ENCODE results near the gene C19orf38.

C19orf38 gene, protein sequence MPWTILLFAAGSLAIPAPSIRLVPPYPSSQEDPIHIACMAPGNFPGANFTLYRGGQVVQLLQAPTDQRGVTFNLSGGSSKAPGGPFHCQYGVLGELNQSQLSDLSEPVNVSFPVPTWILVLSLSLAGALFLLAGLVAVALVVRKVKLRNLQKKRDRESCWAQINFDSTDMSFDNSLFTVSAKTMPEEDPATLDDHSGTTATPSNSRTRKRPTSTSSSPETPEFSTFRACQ

DNA sequence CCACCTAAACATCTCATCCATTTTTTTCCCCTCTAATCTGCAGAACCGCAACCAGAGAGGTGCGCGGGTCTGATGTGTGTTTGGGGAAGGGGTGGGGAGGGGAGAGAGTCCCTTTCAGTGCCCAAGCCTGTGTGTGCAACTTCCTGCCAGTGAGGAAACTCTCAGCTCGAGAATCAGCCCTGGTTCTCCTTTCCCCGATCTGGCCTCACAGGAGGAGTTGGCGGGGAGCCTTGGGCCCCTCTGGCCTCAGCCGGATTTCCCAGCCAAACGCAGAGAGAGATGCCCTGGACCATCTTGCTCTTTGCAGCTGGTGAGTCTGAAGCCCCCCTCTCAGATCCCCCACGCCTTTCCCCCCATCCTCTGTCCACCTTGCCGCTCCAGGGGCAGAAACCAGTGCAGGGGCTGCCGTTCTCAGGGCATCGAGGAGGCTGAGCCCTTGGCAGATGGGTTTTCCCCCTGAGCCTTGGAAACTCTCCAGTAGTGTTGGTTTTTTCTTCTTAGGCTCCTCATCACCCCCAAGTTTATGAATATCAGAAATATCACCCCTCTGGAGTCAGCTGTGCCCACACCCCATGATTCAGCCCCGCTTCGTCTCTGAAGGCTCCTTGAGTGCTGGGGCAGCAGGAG is at the start of gene C19orf38:
Gene C19orf38 (plus strand): TSS at position 186 of the 627 bp plus-strand sequence. CDS start 94 bp downstream, at position 280.
- in situ Hi-C loops (cut with MboI; ENCODE audit: low sequenced_read_pairs): no loop called here

DNA sequence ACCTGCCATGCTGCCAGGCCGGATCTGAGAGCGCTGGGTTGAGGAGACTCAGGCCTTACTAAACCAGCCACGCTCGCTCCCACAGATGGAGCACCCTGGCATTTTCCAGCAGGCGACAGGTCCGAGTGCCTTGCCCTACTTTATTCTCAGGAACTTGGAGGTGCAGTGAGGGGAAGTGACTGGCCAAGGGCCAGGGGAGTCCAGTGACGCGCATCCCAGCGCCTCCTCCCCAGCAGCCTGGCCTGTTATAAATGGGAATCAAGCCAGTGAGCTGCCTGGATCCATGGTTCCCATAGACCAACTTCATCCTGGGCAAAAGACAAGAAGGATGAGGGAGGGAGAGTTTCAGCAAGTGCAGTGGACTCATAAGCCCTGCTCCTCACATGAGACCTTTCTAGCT is 47.7 kb upstream of the C19orf38 start:
- in situ Hi-C loops (cut with MboI; ENCODE audit: low sequenced_read_pairs): no loop called here

DNA sequence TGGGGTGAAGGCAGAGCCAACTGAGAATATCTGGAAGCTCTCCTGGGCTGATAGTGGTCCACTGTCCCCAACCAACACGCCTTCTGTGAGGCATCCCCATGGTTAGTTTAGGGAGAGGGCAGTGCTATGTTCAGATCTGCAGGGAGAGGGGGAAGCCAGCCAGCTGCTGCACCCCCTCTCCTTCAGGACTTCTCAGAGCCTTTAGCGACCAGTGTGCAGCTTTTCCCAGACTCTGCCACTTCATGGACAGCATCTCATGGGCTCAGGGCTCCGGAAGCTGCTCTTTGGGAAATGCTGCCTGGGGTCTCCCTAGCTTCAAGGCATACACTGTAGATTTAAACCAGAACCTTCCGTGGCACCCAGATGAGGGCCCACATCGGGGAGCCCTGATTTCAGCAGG is 45.7 kb upstream of the C19orf38 start:
- in situ Hi-C loops (cut with MboI; ENCODE audit: low sequenced_read_pairs): no loop called here

DNA sequence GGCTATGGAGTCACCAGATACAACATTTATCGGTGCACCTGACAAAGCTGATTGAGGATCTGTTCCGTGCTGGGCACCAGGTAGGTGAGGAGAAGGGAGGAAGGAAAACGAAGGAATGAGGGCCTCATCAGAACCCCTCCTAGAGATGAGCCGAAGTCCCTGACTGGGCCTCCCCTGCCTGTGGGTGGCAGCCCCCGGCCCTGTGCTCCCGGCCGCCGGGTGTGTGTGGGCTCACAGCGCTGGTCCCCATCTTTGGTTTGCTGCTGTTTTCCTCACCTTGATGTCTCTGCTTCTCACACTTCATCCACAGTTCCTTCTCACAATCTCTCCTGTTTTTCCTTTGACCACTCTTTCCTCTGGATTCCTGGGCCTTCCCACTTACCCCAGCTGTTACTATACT is 45.0 kb upstream of the C19orf38 start:
- in situ Hi-C loops (cut with MboI; ENCODE audit: low sequenced_read_pairs): no loop called here

DNA sequence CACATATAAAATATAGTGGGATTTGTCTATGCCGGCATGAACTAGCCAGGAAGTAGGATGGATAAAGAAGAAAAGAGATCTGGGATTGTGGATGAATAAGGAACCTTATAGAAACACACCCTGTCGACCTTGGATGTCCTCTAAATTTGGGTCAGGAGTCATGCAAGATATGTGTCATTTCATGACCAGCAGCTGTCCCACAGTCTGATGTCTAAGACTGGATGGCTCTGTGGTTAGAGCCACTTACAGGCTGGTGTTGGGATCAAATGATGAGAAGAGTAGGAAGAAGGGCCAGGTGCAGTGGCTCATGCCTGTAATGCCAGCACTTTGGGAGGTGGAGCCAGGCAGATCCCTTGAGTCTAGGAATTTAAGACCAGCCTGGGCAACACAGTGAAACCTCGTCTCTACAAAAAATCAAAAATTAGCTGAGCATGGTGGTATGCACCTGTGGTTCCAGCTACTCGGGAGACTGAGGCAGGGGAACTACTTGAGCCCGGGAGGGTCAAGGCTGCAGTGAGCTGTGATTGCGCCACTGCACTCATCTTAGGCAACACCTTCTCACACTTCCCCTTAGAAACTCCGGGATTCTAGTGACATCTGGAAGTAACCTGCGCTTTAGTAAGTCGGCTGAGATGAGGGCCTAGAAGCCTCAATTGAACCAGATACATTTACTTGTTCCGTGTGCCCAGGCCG is 43.0 kb upstream of the C19orf38 start:
- in situ Hi-C loops (cut with MboI; ENCODE audit: low sequenced_read_pairs): no loop called here

DNA sequence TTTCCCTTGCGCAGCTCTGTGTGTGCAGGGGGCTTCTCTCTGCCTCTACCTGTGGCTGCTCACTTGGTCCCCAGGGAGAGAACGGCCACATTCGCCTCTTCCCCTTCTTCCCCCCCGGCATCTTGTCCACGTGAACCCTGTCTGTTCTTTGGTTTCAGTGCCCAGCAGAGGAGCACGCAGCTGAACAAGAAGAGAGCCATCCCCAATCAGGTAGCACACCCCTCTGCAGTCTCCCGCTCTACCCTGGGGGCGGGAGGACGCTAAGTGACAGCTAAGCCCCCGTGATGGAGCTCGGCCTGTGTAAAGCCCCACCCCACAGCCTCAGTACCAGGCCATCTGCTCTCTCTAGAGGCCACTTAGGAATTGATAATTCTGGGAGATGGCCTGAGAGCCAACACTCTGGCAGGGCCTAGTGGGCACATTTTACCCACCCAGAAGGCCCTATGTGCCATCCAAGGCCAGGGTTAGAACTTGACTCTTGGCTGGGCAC is 42.4 kb upstream of the C19orf38 start:
- in situ Hi-C loops (cut with MboI; ENCODE audit: low sequenced_read_pairs): no loop called here

DNA sequence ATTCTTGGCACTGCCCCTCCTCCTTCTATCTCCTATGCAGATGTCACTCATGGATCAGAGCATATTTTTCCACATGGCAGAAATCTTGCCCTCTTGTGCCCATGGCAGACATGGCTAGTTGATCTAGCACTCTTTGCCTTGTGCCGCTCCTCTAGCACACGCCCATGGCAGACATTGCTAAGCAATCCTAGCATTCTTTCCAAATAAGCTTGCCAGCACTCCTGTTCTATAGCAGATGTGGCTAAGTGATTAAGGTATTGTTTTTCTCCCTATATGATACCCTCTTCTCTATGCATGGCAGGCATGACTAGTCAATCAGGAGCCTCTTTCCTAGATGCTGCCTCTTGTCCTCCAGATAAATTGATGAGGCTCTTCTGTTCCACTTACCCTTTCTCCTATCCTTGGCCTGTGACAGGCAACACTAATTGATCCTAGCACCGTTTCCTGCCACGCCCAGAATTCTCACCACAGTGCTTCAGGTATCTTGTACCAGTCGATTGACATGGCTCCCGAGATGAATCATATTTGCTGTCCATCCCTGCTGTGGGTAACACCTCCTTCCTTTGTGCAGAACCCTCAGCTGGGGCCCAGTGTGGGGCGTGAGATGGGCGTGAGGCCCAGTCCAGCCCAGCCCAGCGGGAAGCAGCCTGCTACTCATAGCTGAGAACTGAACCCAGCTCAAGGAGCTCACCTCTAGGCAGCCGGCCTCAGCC is 39.1 kb upstream of the C19orf38 start:
- in situ Hi-C loops (cut with MboI; ENCODE audit: low sequenced_read_pairs): no loop called here

DNA sequence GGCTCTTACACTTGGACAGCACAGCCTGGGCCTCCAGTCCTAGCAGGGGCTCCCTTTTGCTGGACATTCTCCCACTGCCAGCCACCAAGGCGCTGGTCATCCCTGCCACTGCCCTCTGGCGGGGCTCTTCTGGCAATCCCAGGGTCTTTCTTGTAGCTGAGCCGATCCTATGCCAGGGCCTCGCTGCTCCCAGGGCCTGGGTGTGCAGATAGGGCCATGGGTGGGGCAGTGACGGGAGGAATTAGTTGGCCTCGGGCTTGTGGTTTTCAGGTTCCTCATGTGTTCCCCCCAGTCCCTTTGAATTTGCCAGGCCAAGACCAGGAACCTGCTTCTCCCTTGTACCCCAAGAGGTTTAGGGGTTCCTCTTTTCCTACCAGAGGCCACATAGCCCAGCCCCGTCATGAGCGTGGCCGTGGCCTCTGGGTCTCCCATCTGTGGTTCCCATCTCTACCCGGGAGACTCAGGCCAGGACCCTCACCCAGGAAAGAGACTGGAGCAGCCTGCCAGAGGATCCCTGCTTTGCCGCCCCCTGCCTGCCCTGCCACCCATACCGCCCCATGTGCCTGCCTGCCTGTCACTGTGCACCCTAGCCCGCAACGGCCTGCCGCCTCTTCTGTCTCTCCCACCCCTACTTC is 38.4 kb upstream of the C19orf38 start:
- in situ Hi-C loops (cut with MboI; ENCODE audit: low sequenced_read_pairs): no loop called here

DNA sequence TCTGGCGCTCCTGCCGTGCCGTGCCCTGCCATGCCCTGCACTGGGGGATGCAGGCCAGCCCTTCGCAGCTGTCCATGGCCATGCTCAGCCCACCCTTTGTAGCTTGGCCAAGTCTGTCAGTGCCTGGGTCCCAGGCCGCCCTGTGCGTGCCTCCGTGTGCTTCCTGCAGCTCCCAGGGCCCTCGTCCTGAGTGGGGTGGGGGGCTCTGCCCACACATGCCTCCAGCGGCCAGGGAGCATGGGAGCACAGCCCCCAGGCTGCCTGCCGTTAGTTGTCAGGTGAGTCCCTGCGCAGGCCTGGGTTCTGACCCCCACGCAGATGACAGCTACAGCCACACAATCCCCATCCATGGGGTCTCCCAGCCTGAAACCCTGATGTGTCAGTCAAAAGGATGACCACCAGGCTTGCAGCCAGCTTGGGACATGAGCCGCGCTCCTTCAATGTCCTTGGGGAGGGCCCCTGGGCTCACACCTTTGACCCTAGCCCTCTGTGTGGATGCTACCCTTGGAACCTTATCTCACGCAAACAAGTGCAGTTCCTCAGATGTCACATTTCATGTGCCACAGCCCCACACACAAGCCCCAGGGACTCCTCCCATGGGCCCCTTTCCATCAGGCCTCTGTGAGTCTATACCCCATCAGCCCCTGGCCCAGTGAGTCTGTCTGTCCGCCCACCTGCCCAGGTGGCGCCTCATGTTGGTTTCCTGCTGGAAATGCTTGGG is 36.7 kb upstream of the C19orf38 start:
- in situ Hi-C loops (cut with MboI; ENCODE audit: low sequenced_read_pairs): no loop called here

DNA sequence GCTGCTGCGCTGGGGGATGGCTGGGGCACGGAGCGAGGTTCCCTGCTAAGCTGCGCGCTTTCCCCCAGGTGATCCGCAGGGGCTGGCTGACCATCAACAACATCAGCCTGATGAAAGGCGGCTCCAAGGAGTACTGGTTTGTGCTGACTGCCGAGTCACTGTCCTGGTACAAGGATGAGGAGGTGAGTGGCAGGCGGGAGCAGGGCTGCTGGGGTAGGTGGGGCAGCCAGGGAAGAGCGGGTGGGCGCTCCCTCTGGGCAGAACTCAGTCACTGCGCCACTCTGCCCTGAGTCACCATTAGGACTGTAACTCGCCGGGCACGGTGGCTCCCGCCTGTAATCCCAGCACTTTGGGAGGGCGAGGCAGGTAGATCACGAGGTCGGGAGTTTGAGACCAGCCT is 36.0 kb upstream of the C19orf38 start:
- in situ Hi-C loops (cut with MboI; ENCODE audit: low sequenced_read_pairs): no loop called here

DNA sequence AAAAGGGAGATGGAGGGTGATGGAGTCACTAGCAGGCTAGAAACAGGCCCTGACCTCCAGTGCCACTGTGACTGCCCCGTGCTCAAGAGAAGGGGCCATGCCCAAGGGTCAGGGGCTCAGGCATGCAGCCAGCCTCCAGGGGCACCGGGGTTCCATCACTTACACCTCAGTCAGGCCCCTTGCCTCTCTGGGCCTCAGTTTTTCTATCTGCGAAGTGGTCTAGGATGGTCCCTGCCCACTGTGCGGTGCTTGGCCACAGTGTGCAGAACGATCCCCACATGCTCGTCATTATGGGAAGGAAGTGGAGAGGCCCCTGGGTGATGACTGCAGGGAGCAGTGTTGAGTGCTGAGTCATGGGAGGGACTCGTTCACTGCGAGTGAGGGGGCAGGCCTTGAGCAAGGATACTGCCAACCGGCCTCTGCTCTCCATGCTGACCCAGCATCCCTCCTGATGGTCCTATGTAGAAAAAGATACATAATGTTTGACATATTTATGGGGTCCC is 35.3 kb upstream of the C19orf38 start:
- in situ Hi-C loops (cut with MboI; ENCODE audit: low sequenced_read_pairs): no loop called here

DNA sequence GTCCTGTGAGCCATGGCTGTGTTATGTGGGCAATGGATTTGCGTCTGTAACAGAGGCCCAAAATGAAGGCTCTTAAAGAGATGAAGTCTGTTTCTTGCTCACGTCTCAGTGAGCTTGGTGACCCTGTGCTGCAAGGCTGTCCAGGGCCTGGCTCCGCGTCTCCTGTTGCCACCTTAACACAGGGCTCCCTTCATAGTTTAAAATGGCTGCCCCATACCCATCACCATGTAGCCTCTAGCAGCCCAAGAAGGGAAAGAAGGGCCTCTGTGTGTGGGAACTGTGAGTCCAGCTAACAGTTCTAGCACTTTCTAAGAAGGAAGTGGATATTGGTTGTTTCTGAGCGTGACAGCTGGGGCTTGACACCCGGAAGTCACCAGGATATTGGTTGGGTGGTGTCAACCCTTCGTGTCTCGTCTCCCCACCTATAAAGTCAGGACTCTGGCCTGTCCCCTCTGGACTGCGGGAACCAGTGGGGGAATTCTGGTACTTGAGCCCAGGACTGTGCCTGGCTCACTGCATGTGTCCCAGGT is 33.1 kb upstream of the C19orf38 start:
- in situ Hi-C loops (cut with MboI; ENCODE audit: low sequenced_read_pairs): no loop called here

DNA sequence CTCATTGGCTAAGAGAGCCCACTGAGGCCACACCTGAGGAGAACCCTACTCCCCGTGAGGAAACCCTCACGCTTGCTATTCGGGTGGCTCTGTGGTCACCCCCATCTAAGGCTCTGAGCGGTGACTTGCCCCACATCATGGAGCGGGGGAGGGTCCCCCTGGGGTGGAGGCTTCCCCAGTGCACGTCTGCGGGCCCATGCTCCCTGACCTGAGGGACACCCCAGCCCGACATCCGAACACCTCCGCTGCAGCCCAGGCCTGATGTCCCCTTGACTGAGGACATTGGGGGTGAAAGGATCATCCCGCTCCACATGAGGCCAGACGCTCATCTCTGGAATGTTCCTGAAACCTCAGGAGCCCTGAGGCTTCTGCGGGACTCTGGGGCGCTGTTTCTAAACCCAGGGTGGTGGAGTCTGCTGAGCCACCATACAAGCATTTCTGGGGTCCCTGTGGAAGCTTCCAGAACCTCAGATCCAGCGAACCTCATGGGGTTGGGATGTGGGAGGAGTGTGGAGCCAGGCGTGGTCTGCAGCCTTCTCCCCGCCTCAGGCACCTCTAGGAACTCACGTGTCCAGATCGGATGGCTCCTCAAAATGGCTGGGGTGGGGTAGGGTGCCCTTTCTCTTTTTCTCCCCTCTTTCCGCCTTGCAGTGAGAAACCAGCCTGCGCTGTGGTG is 32.1 kb upstream of the C19orf38 start:
- in situ Hi-C loops (cut with MboI; ENCODE audit: low sequenced_read_pairs): no loop called here

DNA sequence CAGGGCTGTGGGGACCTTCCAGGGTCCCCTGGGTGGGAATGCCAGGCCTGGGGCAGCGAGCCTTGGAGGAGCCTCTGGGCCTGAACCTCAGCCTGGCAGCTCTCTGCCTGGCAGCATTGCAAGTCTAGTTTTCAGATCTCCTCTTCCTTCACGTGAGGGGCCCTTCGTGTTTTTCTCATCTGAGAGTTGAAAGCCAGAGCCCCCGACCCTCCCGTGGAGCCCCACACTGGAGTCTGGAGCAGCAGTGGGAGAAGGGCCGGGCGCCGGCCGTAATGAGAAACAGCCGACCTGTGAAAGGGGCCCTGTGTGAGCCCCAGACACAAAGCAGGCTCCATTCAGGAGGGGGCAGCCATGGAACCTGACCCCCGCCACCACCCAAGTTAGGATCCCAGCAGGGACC is 31.5 kb upstream of the C19orf38 start:
- in situ Hi-C loops (cut with MboI; ENCODE audit: low sequenced_read_pairs): no loop called here

DNA sequence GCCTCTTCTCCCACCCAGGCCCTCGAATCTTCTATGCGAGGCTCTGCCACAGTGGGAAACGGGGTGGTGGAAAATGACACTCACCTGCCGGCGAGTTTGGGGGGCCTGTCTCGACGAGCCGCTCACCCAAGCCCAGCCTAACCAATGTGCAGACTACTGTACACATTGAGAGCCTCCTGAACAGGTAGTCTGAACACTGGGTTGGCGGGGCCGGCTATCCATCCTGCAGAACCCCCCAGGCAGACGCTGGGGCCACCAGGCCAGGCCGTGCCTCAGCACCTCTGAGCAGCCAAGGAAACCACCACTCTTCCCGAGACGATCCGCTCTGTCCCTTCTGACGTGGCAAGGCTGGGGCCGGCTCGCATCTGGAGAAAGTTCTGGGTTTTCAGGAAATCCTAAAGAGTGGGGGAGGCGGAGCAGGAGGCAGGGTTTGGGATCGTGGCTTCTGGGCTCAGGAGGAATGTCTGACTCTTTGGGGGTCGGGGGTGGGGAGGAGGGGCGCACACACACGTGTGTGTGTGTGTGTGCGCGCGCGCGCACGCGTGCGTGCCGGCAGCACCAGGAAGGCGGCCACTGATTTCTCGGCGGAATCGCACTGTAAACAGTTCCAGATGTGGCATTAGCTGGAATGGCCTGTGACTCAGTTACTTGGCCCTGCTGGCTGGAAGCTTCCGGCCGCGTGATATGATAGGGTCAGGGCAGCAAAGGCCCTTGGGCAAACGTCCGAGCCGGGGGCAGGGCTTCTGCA is 30.8 kb upstream of the C19orf38 start:
- in situ Hi-C loops (cut with MboI; ENCODE audit: low sequenced_read_pairs): no loop called here

DNA sequence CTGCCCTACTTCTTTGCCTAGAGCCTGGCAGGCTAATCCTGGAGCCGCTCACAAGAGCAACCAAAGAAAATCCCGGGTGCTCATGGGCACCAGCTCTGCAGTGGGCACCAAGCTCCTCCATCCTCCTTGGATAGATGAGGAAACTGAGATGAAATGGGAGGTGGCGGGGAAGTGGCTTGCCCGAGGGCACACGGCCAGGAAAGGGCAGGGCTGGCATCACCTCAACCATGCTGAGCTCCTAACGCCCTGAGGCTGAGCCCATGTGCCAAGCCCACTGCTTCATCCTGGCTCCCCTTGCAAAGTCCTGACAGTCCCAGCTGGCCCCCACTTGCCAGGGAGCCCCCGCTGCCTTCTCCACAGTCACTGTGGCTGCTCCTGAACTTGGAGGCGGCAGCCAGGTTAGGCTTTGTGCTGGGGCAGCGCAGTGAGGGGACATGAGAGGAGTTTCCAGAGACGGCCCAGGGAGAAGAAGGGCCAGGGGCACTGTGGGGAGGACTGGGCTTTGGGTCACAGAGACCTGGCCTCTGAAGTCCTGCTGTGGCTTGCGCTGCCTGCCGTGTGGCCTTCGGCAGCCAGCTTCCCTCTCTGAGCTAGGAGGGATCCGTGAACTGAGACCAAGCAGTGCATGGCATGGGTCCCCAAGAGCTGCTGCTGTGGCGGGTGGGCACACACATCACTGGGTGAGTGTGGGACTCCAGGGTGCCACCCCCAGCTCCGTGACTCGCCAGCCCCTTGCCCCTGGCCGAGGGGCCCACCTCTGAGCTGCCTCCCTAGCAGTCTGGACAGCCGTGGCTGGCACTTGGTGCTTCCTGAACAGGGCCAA is 29.7 kb upstream of the C19orf38 start:
- in situ Hi-C loops (cut with MboI; ENCODE audit: low sequenced_read_pairs): no loop called here

DNA sequence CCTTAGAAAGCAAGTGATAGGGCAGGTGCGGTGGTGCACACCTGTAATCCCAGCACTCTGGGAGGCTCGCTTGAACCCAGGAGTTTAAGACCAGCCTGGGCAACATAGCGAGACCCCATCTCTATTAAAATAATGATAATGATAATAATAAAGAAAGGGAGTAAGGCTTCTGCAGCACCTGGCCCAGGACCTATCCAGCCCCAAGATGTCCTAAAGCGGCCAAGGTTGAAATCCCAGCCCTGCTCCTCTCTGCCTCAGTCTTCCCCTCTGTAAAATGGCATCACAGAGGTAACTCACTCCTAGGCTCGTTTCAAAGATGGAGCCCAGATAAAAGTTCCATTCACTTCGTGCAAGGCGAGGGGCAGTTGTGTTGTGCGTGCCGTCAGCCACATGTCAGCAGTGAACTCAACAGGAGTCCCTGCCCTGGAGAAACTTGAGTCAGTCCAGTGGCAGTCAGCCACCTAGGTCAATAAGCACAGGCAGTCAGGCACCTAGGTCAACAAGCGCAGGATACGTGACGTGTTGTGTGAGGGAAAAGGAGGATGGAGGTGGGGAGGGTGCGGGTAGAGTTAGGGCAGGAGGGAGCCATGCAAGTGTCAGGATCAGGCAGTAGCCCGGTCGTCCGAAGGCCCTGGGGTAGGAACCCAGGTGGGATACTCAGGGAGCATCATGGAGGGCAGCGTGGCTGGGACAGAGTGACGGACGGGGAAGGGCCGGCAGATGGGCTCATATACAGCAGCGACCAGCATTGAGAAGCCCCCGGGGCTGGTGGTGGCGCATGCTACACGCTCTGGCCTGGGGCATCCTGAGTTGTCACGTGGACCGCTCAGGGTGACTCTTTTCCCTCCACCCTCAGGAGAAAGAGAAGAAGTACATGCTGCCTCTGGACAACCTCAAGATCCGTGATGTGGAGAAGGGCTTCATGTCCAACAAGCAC is 28.8 kb upstream of the C19orf38 start:
- in situ Hi-C loops (cut with MboI; ENCODE audit: low sequenced_read_pairs): no loop called here
